GM19438 (cell line): ENCODE data around the gene RIMBP2.

Experiments
- ATAC-seq: cut with Tn5 transposase; IDR thresholded peaks from one replicate; pipeline ENCODE4 v1.9.1; 2021; ENCODE audit warnings: low read depth; ENCODE audit not compliant: unreplicated experiment

Gene RIMBP2

GRCh38 chr12:130639476-130640424 lies 76.3 kb downstream of the RIMBP2 start:
- ATAC-seq = no peak

DNA sequence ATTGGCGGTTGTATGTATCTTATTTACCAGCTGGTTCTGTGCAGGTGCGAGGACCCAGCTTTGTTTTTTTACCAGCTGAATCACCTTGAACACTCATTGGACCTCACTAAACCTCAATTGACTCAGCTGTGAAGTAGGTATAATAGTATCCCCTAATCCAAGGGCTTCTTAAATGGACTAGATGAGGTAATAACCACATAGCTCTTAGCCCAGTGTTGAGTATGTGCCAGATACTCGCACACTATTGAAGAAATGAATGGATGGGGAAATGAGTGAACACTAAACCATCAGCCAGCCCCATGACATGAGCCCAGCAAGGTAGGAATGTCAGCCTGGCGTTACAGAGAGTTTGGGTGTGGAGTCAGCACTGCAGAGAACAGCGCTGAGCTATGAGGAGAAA lies 79.7 kb downstream of the RIMBP2 start:
- no peak for ATAC-seq

- ATAC-seq = no peak
Measured at GRCh38 chr12:130634866-130635265, 81.2 kb downstream of the RIMBP2 start.

DNA sequence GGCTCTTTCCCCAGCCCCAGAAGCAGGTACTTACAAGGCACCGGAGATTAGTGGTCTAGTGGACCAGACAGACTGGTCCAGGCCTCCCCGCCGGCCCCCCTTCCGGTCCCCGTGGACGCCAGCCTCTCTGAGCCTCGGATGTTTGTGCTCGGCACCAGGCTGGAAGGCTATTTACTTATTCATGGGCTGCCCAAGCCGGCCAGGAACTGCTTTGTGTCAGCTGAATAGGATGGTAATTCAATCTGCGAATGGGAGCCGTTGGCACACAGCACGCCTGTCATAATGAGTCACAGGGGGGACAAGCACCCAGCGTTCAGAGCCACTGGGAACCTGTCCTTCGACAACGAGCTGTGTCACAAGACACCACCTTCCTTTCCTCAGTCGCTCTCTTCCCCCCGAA lies 82.3 kb downstream of the RIMBP2 start:
- ATAC-seq = no peak

- no peak for ATAC-seq
Measured at GRCh38 chr12:130632642-130633041, 83.5 kb downstream of the RIMBP2 start.

GRCh38 chr12:130628304-130628703 lies 87.8 kb downstream of the RIMBP2 start:
- ATAC-seq = no peak

DNA sequence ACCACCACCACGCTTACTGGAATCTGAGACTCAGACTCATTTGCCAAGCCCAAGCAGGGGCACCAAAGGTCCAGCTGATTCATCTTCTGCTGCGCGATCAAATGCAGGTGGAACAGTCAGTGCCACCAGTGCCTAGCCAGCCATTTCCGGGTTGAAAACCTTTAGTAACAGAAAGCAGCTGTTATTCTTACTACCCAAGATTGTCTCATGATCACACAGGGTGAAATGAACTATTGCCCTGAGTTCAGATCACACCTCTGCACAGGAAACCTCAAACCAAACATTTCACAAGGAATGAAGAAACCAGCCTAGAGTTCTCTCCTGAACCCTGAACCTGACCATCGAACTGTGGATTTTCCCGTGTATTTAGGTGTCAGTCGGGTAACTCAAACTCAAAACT lies 88.9 kb downstream of the RIMBP2 start:
- no peak for ATAC-seq

DNA sequence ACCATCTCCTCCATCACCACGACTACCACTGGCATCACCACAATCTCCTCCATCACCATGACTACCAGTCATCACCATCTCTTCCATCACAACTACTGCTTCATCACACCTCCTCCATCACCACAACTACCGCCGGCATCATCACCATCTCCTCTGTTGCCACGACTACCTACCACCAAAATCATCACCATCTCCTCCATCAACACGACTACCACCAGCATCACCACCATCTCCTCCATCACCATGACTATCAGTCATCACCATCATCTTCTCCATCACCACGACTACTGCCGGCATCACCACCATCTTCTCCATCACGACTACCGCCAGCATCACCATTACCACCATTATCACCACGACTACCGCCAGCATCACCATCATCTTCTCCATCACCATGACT lies 89.5 kb downstream of the RIMBP2 start:
- no peak for ATAC-seq

GRCh38 chr12:130625201-130625600 lies 90.9 kb downstream of the RIMBP2 start:
- no peak for ATAC-seq

GRCh38 chr12:130622803-130623202 lies 93.3 kb downstream of the RIMBP2 start:
- no peak for ATAC-seq

GRCh38 chr12:130621696-130622298 lies 94.3 kb downstream of the RIMBP2 start:
- ATAC-seq = no peak

GRCh38 chr12:130620756-130621155 lies 95.3 kb downstream of the RIMBP2 start:
- ATAC-seq = no peak

GRCh38 chr12:130620281-130620680 lies 95.8 kb downstream of the RIMBP2 start:
- ATAC-seq = no peak

- ATAC-seq = no peak
Measured at GRCh38 chr12:130619385-130620001, 96.6 kb downstream of the RIMBP2 start.

GRCh38 chr12:130617219-130617618 lies 98.9 kb downstream of the RIMBP2 start:
- no peak for ATAC-seq

GRCh38 chr12:130615861-130616345 lies 100.2 kb downstream of the RIMBP2 start:
- no peak for ATAC-seq

GRCh38 chr12:130614530-130614905 lies 101.6 kb downstream of the RIMBP2 start:
- no peak for ATAC-seq

DNA sequence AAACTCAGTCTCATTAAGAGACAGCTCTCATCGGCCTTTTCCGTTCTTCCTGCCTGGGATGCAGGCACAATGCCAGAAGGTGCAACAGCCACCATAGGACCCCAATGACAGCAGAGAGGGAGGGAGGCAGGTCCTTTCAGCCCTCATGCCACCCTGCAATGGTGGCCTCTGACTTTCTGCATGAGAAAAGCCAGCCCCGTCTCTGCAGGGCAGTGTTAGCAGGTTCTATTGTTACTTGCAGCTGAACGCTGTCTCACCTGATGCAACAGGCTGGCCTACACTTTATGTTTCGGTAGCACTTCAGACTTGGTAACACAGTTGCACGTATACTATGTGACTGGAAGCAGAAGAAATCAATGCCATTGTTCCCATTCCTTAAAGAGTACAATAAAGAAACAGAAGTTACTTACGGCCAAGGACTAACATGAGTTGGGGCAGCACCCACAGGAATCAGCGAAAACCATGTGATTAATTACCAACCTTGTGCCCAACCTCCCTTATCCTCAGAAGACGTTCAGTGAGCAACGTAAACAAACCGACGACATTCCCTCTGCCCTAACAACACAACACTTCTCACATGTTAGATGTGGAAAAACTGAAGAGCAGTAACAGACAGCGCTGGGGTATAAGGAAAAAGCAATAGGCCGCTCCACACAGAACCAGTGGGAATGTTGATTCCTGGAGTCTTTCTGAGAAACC lies 102.1 kb downstream of the RIMBP2 start:
- no peak for ATAC-seq

DNA sequence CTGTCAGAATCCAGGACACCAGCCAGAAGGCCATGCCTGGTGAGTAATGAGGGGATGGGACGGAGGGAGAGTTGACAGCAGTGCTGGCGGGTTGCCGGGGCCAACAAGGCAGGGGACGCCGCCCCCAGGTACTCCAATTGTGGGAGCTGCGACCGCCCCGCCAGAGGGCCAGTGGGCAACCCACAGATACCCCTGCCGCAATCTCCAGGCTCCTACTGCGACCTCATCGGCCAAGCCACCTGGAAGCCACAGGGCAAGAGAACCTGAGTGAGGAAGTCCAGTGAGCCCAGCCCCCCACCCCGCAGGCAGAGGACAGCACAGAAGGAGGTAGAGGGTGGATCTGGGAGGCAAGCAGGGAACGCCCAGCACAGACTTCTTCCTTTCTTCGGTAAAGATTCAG lies 103.0 kb downstream of the RIMBP2 start:
- ATAC-seq = no peak

DNA sequence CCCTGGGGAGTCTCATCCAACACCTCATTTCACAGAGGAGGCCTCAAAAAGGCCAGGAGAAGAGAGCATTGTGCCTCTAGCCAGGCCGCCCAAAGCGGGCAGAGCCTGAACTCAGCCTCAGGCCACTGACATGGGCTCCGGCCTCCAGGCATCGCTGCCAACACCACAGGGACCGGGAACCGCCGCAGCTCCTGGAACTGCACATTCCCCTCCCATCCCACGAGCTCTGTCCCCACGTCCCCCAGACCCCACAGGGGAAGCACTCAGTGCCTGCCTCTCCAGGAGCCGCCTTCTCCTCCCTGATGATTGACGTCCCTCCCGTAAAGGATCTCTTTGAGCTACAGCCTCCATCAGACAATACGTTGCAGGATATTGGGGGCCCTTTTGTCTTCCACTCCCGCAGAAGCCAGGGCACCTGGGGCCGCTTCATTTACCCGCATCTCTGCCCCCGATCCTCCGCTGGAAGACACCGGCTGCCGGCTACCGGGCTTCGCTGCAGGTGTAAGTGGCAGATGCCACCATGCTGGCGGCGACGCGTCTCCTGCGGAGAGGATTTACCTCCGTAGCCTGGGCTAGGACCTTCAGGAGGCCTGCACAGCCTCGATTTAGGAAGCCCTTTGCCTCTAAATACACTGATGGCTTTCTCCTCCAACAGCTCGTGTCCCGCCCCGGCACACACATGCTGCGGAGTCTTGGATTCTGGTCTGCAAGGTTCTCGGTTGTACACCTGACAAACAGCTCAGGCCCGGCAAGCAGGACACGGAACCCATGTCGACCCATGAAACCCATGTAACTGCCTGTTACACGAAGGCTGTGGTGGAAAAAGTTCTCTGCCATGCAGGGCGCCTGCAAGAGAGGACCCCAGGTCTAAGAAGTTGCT lies 104.8 kb downstream of the RIMBP2 start:
- no peak for ATAC-seq
